ENCODE measurements around the gene ATP9A. TPM values are rescaled to one million over a fixed set of nuclear protein-coding genes. Genes with fewer than 3 reads are reported as not detected.
A peak's percentile ranks its signal among the peaks of the same experiment; 100 is the strongest.

The ATP9A gene
- polyA plus RNA-seq, 3 donors: 0.04 TPM; not detected in 2

DNA sequence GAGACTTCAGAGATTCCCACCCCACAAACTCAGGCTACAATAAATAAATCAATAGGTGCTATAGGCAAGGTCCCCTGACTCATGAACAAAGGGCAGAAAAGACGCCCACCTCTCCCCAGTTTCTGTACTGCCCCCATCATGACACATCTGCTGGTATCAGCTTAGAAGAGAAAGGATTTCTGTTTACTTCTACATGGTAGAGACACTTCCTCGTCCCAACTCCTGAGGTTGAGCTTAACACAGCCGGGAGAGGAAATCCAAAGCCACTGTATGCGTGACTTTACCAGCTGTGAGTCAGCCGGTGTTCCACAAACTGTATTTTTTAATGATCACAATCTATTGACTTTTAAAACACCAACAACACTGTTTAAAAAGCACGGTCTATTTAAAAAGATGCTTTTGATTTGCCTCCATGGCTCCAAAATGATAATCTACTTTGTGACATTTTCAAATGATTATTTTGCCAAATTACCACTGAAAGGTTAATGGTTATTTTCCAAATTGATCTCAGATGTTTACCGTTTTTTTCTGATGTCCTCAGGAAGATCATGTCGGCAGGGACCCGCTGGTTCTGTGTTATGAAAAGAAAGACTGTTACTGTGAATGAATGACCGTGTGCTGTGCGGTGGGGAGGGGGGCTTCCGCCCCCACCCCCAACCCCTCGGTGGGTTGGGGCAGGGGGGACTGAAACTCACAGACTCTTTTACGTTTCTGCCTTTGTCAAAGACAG is 72.5 kb downstream of the ATP9A start:
- Histone ChIP-seq H3K4me1 (ENCODE audit: control insufficient read depth in 1 of 2, insufficient read depth in 2 of 2, low read length in 2 of 2) (no peaks in the 10 kb centered on the region), H4K20me1 (ENCODE audit: insufficient read depth, low read length) (no peaks in the 10 kb centered on the region), H3K4me2 (replicated peaks; ENCODE audit: extremely low read depth, low read length, poor library complexity, severe bottlenecking) (no peak overlapping the region), H2AFZ (ENCODE audit: insufficient read depth, low read depth, low read length, poor library complexity, severe bottlenecking) (no peak overlapping the region), H3K9me3 (replicated peaks in 1 of 2; ENCODE audit: control insufficient read depth in 1 of 2, insufficient read depth in 1 of 2, low read length in 2 of 2) (no peaks in the 10 kb centered on the region), H3K4me3 (replicated peaks in 1 of 3; ENCODE audit: low read depth in 2 of 3, low read length in 3 of 3) (no peak overlapping the region), H3K27ac (ENCODE audit: low read depth in 1 of 2, low read length in 2 of 2) (no peak overlapping the region), H3K27me3 (ENCODE audit: control insufficient read depth in 2 of 2, insufficient read depth in 2 of 2, low read length in 2 of 2) (no peaks in the 10 kb centered on the region), H3K79me2 (ENCODE audit: insufficient read depth, low read length) (no peaks in the 10 kb centered on the region), H3K36me3 (replicated peaks in 1 of 2; ENCODE audit: control insufficient read depth in 1 of 2, insufficient read depth in 2 of 2, low read length in 2 of 2) (no peaks in the 10 kb centered on the region), H3K9ac (ENCODE audit: insufficient read depth, low read length, poor library complexity, severe bottlenecking) (no peak overlapping the region)
- Mint-ChIP-seq H3K27ac (no peak overlapping the region), H3K9me3 (peaks cover 0 to 3% (median 0%) of the 10 kb centered on the region in 7 donors), H3K27me3 (ENCODE audit: low read depth in 3 of 3) (peaks cover 0 to 15% (median 7%) of the 10 kb centered on the region in 3 donors), H3K36me3 (no peaks in the 10 kb centered on the region), H3K4me3 (peak overlapping the region in 1 of 2 donors; percentile 57), H3K4me1 (peaks cover 14% of the 10 kb centered on the region)
- intact Hi-C loops (cut with micrococcal nuclease): no loop called here
- DNase-seq: peak; percentile 9 to 70 (median 13)
- TF ChIP-seq, protein P1, sequence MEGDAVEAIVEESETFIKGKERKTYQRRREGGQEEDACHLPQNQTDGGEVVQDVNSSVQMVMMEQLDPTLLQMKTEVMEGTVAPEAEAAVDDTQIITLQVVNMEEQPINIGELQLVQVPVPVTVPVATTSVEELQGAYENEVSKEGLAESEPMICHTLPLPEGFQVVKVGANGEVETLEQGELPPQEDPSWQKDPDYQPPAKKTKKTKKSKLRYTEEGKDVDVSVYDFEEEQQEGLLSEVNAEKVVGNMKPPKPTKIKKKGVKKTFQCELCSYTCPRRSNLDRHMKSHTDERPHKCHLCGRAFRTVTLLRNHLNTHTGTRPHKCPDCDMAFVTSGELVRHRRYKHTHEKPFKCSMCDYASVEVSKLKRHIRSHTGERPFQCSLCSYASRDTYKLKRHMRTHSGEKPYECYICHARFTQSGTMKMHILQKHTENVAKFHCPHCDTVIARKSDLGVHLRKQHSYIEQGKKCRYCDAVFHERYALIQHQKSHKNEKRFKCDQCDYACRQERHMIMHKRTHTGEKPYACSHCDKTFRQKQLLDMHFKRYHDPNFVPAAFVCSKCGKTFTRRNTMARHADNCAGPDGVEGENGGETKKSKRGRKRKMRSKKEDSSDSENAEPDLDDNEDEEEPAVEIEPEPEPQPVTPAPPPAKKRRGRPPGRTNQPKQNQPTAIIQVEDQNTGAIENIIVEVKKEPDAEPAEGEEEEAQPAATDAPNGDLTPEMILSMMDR (IDR thresholded peaks at IDR 0.05): no peak
- WGBS (ENCODE audit: insufficient coverage): 0% methylated on average over 2 of the region's 14 CpGs

DNA sequence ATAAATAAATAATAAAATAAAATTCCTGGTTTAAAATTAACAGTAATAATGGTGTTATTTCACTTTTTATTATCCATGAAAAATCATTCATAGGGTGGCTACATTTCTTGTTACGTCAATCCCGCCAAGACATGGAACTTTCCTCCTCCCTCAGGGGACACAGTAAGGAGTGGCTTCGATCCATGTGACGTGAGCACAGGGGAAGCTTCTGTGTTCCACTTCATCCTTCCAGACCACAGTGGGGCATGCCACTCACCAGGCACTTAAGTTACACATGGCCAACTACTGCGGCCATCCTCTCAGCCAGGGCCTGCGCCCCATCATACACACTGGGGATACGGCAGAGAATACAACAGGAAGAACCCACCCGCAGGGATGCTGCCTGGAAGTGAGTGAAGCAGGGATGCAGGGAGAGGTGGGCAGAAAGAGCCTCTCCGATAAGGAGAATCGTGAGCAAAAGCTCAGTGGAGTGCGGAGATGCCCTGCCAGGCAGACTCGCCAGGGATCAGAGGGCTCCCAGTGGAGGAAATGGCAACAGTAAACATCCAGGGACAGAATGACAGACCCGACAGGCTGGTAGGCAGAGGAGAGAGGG is 75.3 kb downstream of the ATP9A start:
- no peak for DNase-seq
- Histone ChIP-seq H3K4me2 (replicated peaks; ENCODE audit: extremely low read depth, low read length, poor library complexity, severe bottlenecking) (no peak overlapping the region), H3K27ac (ENCODE audit: low read depth in 1 of 2, low read length in 2 of 2) (no peak overlapping the region), H3K27me3 (ENCODE audit: control insufficient read depth in 2 of 2, insufficient read depth in 2 of 2, low read length in 2 of 2) (no peaks in the 10 kb centered on the region), H3K79me2 (ENCODE audit: insufficient read depth, low read length) (no peaks in the 10 kb centered on the region), H3K9ac (ENCODE audit: insufficient read depth, low read length, poor library complexity, severe bottlenecking) (no peak overlapping the region), H3K36me3 (replicated peaks in 1 of 2; ENCODE audit: control insufficient read depth in 1 of 2, insufficient read depth in 2 of 2, low read length in 2 of 2) (no peaks in the 10 kb centered on the region), H2AFZ (ENCODE audit: insufficient read depth, low read depth, low read length, poor library complexity, severe bottlenecking) (no peak overlapping the region), H3K4me3 (replicated peaks in 1 of 3; ENCODE audit: low read depth in 2 of 3, low read length in 3 of 3) (no peak overlapping the region), H4K20me1 (ENCODE audit: insufficient read depth, low read length) (no peaks in the 10 kb centered on the region), H3K4me1 (ENCODE audit: control insufficient read depth in 1 of 2, insufficient read depth in 2 of 2, low read length in 2 of 2) (no peaks in the 10 kb centered on the region), H3K9me3 (replicated peaks in 1 of 2; ENCODE audit: control insufficient read depth in 1 of 2, insufficient read depth in 1 of 2, low read length in 2 of 2) (no peaks in the 10 kb centered on the region)
- TF ChIP-seq, protein P1 (IDR thresholded peaks at IDR 0.05): no peak
- Mint-ChIP-seq H3K4me3 (no peak overlapping the region), H3K4me1 (peaks cover 14% of the 10 kb centered on the region), H3K27ac (peak overlapping the region in 2 of 7 donors; percentile 27 to 46), H3K36me3 (no peaks in the 10 kb centered on the region), H3K9me3 (peaks cover 0 to 3% (median 0%) of the 10 kb centered on the region in 7 donors), H3K27me3 (ENCODE audit: low read depth in 3 of 3) (peaks cover 0 to 11% (median 5%) of the 10 kb centered on the region in 3 donors)
- intact Hi-C loops (cut with micrococcal nuclease): no loop called here
- WGBS (ENCODE audit: insufficient coverage): 97% methylated on average over 6 of the region's 13 CpGs
